Stimulated activated CD4-positive, alpha-beta T cell treated with anti-CD3 and anti-CD28 coated beads, Interleukin-12 subunit alpha, Interleukin-12 subunit beta, amount 100 ng/mL, for 24 hours (primary cell): ENCODE data around the gene RNASEH1.

Experiments
- DNase-seq, 2 experiments: peaks; one replicate each; pipeline ENCODE4 v3.0.0-alpha.2; 2020; ENCODE audit warnings: low read depth in 2 of 2

The RNASEH1 gene

GRCh38 chr2:3553946-3554345 is 4.2 kb downstream of the RNASEH1 start:
- DNase-seq = no peak

DNA sequence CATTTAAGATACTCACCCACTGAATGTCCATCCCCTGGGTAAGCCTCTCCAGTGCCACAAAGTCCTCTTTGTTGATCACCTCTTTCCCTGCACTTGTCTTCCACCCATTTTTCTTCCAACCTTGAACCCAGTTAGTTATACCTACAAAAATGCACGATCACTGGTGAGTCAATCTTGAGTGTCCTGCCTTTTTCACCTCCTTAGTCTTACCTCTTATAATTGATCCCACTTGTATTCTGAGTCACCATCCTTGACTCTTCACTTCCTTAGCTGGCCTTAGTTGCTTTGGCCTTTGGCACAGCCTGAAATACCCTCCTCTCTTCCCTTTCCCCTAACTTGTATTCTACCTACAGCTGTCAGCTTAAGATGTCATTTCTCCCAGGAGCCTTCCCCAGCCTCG is 10.2 kb downstream of the RNASEH1 start:
- no peak for DNase-seq

- no peak for DNase-seq
Measured at GRCh38 chr2:3545788-3546478, 12.2 kb downstream of the RNASEH1 start.

DNA sequence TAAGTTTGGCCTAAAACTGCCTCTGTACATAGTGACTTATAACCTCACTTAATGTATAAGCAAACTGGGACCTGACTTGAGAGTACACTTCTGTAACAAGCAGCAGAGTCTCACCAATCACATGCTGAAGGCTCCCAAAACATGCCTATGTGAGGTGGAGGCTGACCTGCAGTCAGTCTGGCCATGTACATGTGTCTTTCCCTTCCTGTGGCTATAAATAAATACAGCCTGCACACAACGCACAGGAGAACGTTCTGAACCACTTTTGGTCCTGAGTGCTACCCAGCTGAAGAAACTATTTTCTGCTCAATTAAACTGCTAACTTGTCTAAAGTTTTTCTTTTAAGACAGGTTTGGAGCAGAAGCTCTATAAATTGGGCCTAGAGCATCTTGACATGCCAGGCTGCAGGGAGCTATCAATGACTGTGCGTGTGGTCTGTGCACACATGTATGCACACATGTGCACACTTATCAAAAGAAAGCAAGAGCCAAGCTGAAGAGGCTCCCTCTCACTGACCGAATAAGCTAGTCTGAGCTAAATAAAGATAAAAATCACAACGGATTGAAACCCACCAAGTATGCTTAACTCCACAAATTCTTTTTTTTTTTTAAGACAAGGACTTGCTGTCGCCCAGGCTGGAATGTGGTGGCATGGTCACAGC is 15.0 kb downstream of the RNASEH1 start:
- no peak for DNase-seq

DNA sequence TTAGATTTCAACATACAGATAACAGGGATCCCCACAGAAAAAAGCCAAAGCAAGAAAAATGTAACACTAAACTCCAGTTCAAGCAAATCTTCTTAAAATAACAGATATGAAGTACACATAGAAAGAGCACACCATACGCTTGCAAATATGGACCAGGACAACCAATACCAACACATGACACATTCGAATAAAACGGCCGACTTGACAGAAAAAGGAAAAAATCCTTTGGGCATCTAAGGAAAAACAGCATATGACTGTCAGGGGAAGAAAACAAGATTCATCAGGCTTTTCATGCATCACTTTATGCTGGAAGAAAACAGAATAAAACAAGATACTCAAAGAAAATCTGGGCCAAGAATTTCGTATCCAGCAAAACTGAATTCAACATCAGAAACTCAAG is 16.0 kb downstream of the RNASEH1 start:
- DNase-seq = no peak

DNA sequence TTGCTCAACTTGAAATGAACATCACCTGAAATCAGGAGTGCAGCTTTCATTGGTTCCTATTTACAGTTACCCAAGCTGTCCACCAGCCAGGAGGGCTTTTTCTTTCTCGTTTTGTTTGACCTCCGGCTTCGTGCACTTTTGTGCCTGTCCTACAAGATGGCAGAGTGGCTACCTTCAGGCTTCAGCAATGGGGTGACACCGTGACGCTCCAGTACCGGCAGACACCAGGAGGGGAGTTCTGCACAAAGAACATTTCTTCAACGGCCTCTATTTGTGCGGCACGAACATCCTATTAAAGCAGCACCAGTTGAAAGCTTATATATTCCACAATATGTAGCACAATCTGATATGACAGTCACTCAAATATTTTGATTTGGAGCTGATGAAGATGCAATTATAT is 18.3 kb downstream of the RNASEH1 start:
- no peak for DNase-seq

DNA sequence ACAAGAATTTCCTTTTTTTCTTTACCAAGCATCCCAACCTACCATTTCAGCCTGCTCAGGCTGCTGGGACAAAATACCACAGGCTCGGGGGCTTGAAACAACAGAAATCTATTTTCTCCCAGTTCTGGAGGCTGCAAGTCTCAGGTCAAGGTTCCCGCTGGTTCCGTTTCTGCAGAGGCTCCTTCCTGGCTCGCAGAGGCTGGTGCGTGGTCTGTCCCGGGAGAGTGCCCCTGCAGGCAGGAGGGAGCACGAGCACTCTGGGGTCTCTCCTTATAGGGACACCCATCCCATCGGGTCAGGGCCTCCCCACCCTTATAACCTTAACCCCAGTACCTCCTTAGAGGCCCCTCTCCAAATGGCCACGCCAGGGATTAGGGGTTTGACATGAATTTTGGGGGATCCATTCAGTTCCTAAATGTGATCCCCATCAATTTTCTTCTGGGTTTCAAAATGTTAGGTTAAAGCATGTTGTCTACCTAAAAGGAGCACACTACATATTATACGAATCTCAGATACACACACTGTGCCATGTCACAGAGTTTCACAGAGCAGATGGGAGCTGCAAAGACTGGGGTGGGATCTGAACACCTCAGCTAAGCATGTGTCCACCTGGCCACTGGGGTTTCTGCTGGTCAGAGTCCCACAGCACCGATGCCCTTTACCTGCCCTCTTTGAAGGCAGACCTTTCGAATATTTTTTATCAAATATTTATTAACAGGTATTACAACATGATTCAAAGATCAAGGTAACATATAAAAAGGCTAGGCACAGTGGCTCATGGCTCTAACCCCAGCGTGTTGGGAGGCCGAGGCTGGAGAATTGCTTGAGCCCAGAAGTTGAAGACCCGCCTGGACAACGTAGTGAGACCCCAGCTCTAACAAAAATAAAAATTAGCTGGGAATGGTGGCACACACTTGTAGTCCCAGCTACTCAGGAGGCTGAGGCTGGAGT is 21.2 kb downstream of the RNASEH1 start:
- no peak for DNase-seq

GRCh38 chr2:3535794-3536681 is 22.1 kb downstream of the RNASEH1 start:
- no peak for DNase-seq

DNA sequence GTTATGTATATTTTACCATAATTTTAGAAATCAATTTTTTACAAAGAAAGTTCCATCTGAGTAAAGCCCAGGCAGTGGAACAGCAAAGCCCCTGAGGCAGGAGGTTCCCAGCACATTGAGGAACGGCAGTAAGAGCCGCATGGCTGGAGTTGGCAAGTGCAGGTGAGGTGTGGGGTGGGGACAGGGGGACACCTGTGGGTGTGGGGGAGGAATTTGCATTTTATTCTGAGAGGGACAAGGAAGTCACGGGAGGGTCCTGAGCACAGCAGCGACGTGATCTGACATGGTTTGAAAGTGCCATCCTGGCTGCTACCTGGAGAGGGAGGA is 22.7 kb downstream of the RNASEH1 start:
- no peak for DNase-seq

DNA sequence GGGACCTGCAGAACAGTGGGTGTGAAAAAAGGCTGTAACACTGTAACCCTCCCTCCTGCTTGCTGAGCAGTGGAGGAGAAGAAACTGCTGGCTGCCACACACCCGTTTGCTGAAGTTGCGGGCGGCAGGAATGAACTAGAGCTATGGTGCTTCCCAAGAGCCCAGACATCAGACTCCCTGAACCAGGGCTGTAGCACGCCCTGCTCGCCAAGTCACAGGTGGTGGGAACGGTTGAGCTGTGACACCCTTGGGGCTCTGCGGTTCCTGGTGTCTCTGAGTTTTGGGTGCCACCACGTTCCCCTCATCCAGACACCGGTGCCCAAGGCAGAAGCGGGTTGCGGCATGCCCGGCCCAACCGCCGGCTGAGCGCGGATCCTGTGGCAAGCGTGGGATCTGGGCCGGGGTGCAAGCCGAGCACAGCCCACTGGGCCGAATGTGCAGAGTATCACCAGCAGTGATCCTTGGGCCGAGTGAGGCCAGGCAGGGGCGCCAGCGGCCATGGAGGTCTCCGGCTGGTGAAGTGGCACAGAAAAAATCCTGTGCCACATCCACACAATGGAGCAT is 23.8 kb downstream of the RNASEH1 start:
- no peak for DNase-seq

DNA sequence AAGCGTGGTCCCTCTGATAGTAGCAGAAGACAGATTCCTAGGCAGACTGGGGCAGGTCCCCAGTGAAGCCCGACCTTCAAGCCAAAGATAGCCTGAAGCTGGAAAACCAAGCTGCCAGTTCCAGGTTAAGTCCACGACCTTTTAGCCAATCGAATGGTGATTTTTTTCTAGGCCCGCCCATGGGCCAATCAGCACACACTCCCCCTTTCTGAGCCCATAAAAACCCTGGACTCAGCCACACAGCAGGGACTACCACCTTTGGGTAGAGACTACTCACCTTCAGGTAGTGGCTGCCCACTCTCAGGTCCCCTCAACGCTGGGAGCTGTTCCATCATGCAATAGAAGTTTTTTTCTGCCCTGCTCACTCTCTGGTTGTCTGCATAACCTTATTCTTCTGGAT is 24.3 kb downstream of the RNASEH1 start:
- DNase-seq = no peak

DNA sequence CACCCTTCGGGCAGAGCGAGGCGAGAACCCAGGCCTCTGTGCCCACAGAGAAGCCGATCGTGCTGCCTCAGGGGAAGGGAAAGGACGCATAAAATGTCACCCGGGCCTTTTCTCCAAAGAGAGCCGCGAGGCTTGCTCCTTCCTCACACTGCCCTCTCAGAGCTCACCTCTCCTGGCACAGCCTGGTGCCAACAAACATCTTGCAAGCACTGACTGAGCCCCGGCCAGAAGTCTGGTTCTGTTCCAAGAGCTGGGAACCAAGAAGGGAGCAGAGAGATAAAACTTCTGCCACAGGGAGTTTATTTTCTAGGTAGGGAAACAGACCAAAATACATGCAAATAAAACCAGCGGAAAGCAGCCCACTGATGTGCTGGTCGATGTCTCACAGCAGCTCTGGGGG is 25.2 kb downstream of the RNASEH1 start:
- no peak for DNase-seq

- no peak for DNase-seq
Measured at GRCh38 chr2:3529316-3530025, 28.7 kb downstream of the RNASEH1 start.

GRCh38 chr2:3527886-3528785 is 30.0 kb downstream of the RNASEH1 start:
- DNase-seq = no peak

- DNase-seq = no peak
Measured at GRCh38 chr2:3526871-3527270, 31.3 kb downstream of the RNASEH1 start.

- no peak for DNase-seq
Measured at GRCh38 chr2:3523551-3524041, 34.5 kb downstream of the RNASEH1 start.

- DNase-seq = no peak
Measured at GRCh38 chr2:3522961-3523421, 35.1 kb downstream of the RNASEH1 start.

DNA sequence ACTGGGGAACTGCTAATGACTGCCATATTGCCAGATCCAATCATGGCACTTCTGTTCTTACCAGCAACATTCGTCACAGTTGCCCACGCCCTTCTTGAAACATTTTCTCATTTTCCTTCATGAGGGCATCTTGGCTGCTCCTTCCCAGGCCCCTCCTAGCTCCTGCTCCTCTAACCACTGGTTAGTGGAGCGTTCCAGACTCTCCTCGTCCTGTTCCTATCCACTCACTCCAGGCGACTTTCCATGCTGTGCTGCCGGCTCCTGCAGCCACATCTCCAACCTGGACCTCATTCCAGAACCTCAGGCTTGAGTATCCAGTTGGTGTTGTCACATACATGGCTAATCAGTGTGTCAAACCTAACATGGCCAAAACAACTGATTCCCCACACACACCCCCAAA is 37.5 kb downstream of the RNASEH1 start:
- no peak for DNase-seq
